ENCODE results near the gene PSMB7. TPM values are rescaled to one million over a fixed set of nuclear protein-coding genes. Genes with fewer than 3 reads are reported as not detected.
A peak's percentile ranks its signal among the peaks of the same experiment; 100 is the strongest.

The PSMB7 gene
- total and polyA plus RNA-seq, 2 of the 8 experiments (the other 6 are each of a cell fraction or from before 2014, with no cell fraction given): 222 to 357 TPM

GRCh38 chr9:124447297-124447661 lies 32.0 kb upstream of the PSMB7 start:
- Histone ChIP-seq H2BK120ac (replicated peaks; ENCODE audit: low read depth, low read length) (no peak overlapping the region), H2BK5ac (ENCODE audit: low read depth, low read length) (no peak overlapping the region), H3K56ac (replicated peaks; ENCODE audit: insufficient read length, low read depth, low read length) (no peak overlapping the region), H2BK15ac (ENCODE audit: low read length) (no peak overlapping the region; the same call in 1 of the 2 replicates), H3K27ac (ENCODE audit: low read depth, low read length) (no peak overlapping the region), H3K18ac (ENCODE audit: extremely low read depth, low read length) (no peak overlapping the region), H4K91ac (replicated peaks; ENCODE audit: insufficient read length, low read length) (no peak overlapping the region), H3K79me1 (ENCODE audit: low read depth, low read length) (no peaks in the 10 kb centered on the region), H3K4me3 (ENCODE audit: extremely low read depth in 1 of 4, insufficient read depth in 2 of 4, low read depth in 3 of 4, low read length in 4 of 4) (no peak overlapping the region), H2BK20ac (ENCODE audit: low read length) (no peak overlapping the region), H3K9ac (replicated peaks in 1 of 4; ENCODE audit: extremely low read depth in 1 of 4, low read depth in 3 of 4, low read length in 3 of 4) (no peak overlapping the region), H2AFZ (ENCODE audit: low read length) (peak overlapping the region; percentile 81; the same call in 1 of the 2 replicates), H3K4me1 (replicated peaks in 1 of 4; ENCODE audit: control insufficient read depth in 3 of 4, insufficient read depth in 4 of 4, low read length in 3 of 4) (peaks cover 0 to 17% (median 10%) of the 10 kb centered on the region in 4 experiments; a peak in 6 of 7 replicates), H3K4me2 (ENCODE audit: insufficient read depth in 1 of 2, low read depth in 2 of 2, low read length in 2 of 2) (no peak overlapping the region), H3K9me3 (ENCODE audit: insufficient read depth in 2 of 2, low read depth in 1 of 2, low read length in 1 of 2) (no peaks in the 10 kb centered on the region), H2BK12ac (ENCODE audit: low read depth, low read length) (no peak overlapping the region), H3K27me3 (replicated peaks in 1 of 4; ENCODE audit: control insufficient read depth in 3 of 4, extremely low read depth in 1 of 4, insufficient read depth in 3 of 4, low read length in 3 of 4) (peaks cover 3 to 17% (median 15%) of the 10 kb centered on the region in 4 experiments), H3K14ac (ENCODE audit: insufficient read length) (no peak overlapping the region), H4K8ac (ENCODE audit: extremely low read depth, insufficient read depth, low read length) (no peak overlapping the region), H3K36me3 (ENCODE audit: control insufficient read depth in 2 of 4, insufficient read depth in 4 of 4, low read length in 3 of 4) (no peaks in the 10 kb centered on the region), H4K5ac (ENCODE audit: insufficient read length, low read depth, low read length) (no peak overlapping the region), H3K23ac (ENCODE audit: insufficient read length) (no peak overlapping the region), H3K4ac (replicated peaks; ENCODE audit: insufficient read length, low read depth, low read length) (no peak overlapping the region), H3K79me2 (ENCODE audit: control insufficient read depth in 1 of 2, insufficient read depth in 2 of 2, low read length in 2 of 2) (no peaks in the 10 kb centered on the region), H3K23me2 (ENCODE audit: low read depth, low read length) (peaks cover 7% of the 10 kb centered on the region; the same call in 1 of the 2 replicates), H4K20me1 (replicated peaks in 1 of 2; ENCODE audit: control insufficient read depth in 1 of 2, insufficient read depth in 2 of 2, low read length in 2 of 2) (no peaks in the 10 kb centered on the region), H2AK5ac (ENCODE audit: low read depth, low read length) (no peak overlapping the region)
- WGBS, 2 experiments (ENCODE audit: extremely low coverage in 1 of 2, insufficient coverage in 1 of 2, insufficient read length in 1 of 2, insufficient replicate concordance in 2 of 2, low coverage in 1 of 2, low lambda C conversion rate in 2 of 2, missing lambda C conversion rate in 1 of 2): 80% methylated on average over 4 of the region's 4 CpGs; no CpG with 5 or more reads in 1 of the 2 experiments
- DNase-seq (ENCODE audit: low read depth in 1 of 2, low spot score in 2 of 2): no peak
- ChIA-PET POLR2A (ENCODE audit: partially characterized antibody) (no interaction called here), CTCF (ENCODE audit: partially characterized antibody) (interaction anchor here (0.5 to 3.2 kb wide), 16 partner anchors 8 to 342 kb away, joined by 3 to 13 read pairs (median 5); no protein-coding TSS in a partner anchor)
- no peak for FAIRE-seq
- TF ChIP-seq TCF12 (IDR thresholded peaks at IDR 0.05; ENCODE audit: low read depth, low read length) (no peak), RAD21 (IDR thresholded peaks at IDR 0.05 in 1 of 2, conservative IDR thresholded peaks at IDR 0.05 in 1 of 2; ENCODE audit: low read depth in 2 of 2, low read length in 2 of 2) (no peak)

Measured in H1 (cell line).